Fibroblast of skin of right quadriceps (primary cell): ENCODE data around the gene DGCR6L.
"Not testable (repeated sequence)": the region's sequence is repeated elsewhere in the genome, so short reads cannot be mapped to it uniquely, and the experiment has no call there.

ENCODE experiments used
- DNase-seq: peaks from one replicate; pipeline ENCODE4 v3.0.0-alpha.2; 2013

Gene DGCR6L

DNA sequence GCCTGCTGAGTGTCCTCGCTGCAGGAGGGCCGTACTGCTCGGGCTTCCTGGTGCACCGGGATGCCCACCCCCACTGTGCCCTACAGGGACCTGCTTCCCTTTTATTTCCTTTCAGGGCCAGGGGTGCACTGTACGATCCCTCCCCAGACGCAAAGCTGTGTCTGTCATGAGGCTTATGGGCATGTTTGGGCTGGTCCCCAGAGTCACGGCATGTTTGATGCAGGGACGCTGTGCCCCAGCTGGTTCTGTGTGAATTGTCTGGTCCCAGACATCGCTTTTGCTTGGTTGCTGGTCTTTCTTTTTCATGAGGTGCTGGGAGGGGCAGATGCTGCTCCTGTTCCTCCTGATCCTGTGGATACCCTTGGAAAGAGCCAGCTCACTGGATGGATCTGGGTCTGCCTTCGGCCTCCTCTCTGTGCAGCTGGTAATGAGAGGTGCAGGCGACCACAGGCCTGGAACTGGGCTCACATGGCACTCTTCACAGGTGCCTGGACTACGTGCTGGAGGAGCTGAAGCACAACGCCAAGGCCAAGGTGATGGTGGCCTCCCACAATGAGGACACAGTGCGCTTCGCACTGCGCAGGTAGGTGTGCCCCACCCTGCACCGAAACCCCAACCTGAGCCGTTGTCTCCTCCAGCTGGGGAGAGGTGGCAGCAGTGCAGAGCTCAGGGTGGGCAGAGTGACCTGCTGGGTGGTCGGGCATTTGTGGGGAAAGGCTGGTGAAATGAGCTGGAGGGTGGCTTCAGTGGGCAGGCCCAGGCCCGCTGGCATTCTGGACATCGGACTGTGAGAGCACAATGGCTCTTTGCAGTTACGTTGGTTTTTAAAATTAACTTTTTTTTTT is 10.8 kb downstream of the DGCR6L start:
- not testable (repeated sequence) for DNase-seq

DNA sequence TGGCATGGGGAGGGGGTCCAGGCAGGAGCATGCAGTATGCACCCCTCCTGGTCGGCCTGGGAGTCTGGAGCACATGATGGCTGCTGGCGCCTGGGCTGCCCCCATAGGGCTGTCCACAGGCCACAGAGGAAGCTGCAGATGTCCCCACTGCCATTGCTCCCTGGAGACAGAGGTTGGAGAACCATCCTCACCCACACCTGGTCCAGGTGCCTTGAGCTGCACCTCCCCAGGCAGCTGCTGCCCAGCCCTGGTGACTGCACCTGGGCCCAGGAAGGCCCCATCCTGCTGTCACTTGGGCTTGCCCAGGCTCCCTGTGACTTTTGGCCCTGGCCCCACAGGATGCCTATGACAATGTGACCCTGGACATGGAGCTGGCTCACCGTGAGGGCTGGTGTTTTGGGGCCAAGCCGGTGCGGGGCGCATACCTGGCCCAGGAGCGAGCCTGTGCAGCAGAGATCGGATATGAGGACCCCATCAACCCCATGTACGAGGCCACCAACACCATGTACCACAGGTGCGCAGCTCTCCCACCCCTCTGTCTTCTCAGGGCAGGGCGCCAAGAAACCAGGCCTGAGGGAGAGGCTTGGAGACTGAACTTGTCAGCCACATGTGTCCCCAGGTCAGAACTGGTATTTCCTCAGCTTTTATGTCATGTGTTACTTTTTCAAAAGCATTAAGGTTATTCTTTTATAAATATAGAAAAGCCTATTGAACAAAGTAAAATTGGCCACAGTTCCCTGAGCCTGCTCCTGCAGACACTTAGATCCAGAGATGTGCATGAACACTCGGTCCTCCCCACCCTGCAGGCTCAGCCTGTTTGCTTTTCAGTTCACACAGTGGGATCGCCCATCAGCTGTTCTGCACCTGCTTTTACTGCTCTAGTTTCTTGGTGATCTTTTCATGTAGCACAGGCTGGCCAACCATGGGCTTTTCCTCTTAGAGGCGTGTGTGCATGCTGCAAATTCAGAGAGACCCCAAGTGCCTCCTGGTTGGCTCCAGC is 12.1 kb downstream of the DGCR6L start:
- DNase-seq: not testable (repeated sequence)

DNA sequence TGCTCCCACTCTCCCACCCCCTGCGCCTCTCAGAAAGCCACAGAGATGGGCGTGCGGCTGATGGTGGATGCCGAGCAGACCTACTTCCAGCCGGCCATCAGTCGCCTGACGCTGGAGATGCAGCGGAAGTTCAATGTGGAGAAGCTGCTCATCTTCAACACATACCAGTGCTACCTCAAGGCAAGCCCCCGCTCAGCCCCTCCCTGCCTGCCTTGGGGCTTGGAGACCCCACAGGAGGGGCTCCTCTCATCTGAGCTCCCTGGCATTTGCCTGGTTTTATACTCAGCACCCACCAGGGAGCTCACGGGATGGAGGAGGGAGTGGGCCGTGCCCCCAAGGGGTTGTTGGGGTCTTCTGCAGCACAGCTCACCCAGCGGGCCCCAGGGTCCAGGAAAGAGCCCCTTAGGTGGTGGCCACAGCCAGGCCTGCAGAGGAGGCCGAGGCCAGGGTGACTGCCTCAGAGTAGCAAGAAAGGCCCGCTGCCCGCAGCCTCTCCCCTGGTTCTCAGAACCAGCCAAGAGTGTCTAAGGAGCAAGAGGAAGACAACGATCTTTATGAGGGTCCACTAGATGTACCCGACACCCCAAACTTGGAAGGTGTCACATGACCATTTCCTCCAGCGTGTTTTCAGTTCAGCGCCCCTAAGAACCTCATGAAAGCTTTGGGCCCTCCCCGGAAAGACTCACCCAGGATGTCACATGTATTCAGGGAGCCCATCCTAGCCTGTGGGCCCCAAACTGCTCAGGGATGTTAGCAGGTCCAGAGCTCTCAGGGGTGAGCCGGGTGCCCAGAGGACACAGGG is 13.0 kb downstream of the DGCR6L start:
- DNase-seq: not testable (repeated sequence)

DNA sequence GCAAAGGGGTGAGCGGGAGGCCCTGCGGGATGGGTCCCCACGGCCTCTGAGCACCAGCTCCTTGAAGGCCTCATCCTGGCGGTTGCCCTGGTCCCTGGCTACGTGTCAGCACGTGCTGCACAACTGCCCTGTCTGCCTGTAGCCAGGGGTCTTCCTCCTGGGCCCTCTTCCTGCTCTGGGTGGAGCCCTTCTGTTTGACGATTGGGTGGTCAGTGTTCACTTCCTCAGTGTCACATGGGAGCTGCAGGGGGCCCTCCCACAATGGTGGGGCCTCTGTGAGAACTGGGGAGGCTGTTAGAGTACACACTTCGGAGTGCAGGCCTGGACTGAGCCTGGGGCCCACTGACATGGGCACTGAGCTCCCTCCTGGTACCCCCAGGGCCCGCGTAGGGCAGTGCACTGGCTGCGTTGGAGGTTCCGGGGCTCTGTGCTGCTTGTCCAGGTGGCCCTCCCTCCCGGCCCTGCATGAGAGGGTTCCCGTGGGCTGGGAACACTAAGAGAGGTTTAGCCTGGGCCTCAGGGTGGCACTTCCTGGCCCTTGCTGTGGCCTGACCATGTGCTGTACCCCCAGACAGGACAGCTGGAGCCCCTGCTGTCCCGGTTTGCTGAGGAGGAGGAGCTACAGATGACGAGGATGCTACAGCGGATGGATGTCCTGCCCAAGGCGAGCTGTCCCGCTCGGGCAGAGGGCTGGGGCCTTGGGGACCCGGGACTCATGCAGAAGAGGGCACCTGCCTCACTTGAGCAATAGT is 13.8 kb downstream of the DGCR6L start:
- no peak for DNase-seq

DNA sequence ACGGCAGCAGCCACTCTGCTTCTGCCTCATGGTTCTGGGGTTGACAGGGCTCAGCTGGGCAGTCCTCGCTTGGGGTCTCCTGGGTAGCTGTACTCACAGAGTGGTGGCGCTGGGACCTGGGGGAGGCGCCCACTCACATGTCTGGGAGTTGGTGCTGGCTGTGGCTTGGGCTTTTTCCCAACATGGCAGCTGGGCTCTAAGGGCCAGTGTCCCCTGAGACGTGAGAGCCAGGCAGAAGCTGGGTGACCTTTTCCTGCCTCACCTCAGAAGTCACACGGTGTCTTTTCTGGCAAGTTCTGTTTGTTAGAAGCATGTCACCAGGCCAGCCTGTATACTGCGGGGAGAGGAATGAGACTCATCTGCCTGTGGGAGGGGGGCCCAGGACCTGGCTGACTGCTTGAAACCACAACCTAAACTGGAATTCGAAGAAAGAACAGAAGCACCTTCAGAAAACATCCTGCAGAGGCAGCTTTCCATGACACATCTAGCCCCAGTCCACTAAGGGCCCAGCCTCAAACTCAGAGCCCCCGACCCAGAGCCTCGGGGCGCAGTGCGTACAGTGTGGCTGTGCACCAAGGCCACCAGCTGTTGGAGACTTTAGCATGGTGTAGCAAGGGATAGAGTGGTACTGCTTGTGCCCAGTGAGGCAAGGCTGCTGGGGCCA is 14.5 kb downstream of the DGCR6L start:
- DNase-seq: not testable (repeated sequence)

DNA sequence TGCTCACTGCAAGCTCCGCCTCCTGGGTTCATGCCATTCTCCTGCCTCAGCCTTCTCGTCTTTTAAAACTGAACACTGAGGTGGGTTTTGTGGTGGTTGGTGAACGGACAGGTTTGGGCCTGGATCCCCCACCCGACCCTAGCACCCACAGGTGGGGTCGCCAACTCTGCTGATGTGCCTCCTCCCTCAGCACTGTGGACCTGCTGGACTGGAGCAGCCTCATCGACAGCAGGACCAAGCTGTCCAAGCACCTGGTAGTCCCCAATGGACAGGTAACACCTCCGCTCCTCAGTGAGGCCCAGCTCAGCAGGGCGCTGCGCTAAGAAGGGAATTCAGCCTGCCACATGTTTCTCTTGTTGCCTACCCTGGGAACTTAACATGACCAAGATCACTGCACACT is 15.2 kb downstream of the DGCR6L start:
- DNase-seq: no peak

DNA sequence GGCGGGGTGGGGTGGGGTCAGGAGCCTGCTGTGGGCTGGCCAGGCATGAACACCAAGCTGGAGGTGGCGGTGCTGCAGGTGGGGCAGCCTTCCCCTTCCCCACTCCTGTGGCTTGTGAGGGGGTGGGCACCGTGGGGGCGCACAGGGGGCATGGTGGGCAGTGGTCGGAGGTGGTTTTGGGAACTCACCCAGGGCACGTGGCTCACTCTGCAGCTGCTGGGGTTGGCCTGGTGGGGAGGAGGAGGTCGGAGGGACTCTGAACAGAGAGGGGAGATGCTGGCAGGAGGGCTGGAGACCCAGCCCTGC is 16.7 kb downstream of the DGCR6L start:
- DNase-seq: not testable (repeated sequence)

DNA sequence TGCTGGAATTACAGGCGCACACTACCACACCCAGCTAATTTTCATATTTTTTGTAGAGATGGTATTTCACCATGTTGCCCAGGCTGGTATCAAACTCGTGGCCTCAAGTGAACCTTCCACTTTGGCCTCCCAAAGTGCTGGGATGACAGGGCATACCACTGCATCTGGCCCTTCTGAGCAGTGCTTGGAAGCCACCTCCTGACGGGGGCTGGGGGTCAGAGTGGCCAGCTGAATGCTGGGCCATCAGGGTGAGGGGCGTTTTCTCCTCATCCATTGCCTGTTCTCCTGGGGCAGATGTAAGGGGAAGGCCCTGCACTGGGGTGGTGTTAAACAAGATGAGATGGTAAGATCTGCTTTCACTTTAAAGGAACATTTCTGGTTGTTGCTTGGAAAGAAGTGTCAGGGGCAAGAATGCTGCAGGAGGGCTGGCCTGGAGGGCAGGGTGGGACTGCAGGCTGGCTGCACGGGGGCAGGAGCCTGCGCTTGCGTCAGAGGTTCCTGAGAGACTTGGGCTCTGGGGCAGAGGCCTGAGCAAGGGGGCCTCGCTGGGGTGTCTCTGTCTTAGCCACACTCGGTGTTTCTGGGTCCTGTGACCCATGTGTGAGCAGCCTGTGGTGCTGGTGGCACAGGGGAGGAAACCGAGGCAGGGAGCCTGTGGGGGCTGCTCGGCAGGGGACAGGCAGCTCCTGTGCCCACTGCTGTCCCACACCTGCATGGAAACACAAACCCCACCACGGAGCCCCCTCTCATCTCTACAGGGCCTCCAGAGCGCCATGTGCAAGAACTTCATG is 17.2 kb downstream of the DGCR6L start:
- no peak for DNase-seq

DNA sequence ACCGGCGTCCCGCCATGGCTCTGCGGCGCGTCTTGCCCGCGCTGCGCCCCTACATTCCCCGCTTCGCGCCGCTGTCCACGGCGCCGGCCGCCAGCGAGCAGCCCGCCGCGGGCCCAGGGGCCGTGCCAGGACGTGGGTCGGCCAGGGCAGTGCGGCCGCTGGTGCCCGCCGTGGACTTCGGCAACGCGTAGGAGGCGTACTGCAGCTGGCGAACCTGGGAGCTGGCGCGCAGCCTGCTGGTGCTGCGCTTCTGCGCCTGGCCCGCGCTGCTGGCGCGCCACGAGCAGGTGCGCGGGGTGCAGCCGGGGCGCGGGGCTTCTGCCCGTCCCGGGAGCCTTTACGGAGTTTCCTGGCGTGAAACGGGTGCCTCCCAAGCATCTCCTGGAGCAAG is 20.1 kb downstream of the DGCR6L start:
- DNase-seq: no peak

DNA sequence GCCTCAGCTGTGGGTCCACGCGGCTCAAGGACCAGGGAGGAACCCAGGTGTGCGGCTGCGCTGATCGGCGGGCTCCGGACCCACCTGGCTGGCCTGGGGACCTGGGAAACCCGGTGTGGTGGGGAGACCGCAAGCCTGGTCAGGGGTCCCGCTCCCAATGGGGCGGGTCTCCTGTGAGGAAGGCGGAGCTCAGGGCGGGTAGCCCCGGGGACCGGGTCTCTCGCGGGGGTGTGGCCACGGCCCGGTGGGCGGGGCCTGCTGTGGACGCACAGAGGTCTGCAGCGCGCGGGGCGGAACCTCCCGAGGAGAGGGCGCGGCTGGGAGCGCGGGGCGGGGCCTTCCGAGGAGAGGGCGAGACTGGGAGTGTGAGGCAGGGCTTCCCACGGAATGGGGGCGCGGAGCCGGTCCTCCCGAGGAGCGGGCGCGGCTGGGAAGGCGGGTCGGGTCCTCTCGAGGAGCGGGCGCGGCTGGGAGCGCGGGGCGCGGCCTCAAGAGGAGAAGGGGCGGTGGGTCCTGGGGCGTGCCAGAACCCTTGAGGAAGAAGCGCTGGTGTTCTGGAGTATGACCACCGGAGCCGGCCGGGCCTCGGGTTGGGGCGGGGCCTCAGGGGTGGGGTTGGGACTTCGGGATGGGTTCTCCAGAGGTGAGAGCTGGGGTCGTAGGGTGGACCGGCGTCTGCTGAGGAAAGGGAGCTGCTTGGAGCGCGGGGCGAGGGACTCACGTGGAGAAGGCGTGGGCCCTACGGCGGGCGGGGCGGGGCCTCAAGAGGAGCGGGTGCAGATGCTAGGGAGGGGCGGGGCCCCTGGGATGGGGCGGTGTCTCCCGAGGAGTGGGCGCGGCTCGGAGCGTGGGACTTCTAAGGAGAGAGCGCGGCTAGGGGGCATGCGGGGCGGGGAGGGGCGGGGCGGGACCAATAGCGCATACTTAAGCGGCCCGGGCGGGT is 20.8 kb downstream of the DGCR6L start:
- peak; percentile 53 for DNase-seq

DNA sequence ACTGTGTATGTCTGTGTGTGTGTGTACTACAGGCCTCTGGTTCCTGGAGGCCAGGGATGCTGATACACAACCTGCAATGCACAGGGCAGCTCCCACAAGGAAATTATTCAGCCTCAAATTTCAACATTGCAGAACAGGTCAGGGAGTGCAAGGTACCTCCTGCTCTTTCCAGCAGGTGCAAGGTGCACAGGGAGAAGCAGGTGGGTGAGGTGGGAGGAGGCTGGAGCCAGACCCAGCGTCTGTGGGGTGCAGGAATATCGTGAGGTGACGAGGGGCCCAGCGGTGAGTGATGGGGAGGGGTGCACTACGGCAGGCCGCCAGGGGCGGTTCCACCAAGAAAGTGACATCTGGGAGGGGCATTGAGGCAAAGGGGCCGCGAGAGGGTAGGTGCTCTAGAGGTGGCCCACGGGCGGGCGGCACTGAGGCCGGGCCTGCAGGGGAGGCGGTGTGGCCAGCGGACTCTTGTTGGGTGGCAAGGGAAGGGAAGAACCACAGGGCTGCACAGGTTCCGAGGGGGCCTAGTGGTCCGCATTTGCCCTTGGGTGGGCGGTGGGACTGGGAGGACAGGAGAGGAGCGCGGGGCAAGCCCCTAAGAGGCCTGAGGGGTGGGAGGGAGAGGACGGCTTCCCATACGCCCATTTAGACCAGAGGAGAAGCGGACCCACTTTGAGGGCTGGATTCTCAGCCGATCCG is 21.6 kb downstream of the DGCR6L start:
- no peak for DNase-seq

DNA sequence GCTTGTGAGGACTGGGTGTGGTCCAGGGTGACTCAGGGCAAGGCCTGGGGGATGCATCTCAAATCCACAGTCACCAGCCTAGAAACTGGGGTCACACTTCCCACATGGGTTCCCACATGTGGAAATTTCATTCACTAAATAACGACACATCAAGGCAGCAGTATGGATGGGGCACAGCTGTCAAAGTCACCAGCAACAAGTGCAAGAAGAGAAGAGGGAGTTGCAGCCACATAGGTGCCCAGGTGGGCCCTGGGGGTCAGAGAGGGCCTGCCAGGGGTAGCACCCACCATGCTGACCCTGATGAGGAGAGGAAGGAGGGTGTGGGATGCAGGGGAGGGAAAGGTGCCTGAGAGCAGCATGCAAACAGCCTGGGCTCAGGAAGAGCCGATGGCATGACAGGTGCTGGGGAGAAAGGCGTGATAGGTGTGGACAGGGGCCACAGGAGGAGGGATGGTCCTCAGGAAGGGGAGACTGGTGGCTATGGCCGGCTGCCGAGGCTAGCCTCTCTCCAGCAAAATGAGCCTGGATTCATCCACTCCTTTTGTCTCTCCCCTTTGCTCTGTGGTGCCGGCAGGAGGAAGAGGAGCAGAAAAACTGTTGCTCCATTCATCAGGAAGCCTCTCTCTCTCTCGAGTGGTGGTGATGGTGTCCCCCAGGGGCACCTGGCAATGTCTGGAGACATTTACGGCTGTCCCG is 22.3 kb downstream of the DGCR6L start:
- no peak for DNase-seq

DNA sequence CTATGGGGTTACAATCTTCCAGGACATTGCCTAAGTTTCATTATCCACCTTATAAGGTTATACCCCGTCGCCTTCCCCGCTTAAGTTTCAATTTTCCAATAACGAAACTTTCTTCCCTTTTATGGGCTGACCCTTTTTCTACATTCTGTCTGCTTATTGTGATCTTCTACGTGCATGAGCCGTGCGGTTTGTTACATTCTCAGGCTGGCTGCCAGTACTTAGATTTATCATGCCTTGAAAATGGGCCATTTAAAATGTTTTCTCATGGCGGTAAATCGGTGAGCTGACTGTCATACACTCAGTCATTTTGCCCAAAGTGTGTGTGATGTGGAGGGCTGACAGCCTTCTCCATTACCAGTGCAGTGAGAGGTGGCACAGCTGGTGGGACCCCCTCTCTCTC is 23.3 kb downstream of the DGCR6L start:
- no peak for DNase-seq

DNA sequence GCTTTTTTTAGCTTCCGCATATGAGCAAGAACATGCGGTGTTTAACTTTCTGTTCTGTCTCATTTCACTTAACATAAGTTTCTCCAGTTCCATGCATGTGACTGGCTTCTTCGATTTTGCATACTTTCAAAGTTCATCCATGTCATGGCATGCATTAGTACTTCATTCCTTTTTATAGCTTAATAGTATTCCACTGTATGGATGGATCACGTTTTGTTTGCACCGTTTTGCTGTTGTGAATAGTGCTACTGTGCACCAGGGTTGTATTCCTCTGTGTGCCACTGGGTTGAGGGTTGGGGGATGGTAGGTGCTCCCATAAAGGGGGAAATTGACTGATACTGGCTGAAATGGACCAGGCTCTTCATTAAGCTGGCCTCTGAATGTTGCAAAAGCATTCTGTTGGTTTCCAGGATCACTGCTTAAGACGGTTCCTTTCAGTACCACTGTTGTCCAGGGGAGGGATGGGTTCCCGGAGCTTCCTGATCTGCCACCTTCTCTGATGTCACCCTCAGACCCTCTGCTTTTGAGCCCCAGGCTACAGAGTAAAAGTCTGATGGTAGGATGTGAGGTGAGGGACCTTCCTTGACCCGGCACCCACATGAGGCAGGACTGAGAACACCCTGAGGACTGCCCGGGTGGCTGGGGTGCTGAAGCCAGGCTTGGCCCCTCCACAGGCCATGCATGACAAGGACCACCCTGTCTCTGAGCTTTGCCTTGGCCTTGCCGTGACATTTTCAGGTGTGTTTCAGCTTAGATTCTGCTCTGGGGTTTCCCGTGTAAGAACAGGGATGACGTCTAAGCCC is 24.4 kb downstream of the DGCR6L start:
- DNase-seq: no peak

DNA sequence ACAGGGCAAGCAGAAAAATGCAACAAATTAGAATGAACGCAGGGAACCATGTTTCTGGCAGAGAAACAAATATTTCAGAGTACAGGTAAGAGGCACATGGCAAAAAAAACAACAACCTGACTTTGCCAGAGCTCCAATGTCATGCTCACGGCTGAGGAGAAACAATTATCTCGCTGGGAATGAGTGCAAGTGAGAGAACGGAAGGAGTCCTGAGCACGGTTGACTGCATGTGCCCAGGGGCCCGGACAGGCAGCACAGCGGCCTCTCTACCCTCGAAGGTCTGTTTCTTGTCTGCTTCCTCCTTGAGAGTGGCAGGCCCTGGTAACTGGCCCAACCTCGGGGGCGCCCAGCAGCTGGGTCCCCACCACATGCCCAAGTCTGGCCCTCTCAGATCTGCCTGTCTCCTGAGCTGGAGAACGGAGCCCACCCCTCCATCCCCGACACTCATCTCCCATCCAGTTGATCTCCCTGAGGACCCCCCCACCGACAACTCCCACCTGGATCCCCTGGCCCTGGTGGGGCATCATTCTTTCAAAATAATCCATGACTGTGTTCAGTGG is 27.1 kb downstream of the DGCR6L start:
- DNase-seq: no peak

DNA sequence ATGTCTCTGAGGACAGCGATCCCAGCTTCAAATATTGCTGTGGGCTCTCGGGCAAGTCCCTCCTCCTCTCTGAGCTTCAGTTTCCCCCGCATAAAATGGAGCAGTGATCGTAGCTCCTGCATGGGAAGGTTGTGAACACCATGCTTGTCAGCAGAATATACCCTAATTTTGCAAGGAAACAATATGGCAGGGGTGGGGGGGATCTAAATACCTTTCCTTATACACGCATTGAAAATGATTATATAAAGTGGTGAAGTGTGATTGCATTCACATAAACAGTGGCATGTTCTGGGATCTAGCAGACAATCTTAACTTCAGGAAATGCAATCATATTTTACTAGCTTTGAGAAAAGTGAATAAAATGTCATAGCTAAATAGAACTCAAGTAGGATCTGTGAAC is 27.8 kb downstream of the DGCR6L start:
- no peak for DNase-seq

DNA sequence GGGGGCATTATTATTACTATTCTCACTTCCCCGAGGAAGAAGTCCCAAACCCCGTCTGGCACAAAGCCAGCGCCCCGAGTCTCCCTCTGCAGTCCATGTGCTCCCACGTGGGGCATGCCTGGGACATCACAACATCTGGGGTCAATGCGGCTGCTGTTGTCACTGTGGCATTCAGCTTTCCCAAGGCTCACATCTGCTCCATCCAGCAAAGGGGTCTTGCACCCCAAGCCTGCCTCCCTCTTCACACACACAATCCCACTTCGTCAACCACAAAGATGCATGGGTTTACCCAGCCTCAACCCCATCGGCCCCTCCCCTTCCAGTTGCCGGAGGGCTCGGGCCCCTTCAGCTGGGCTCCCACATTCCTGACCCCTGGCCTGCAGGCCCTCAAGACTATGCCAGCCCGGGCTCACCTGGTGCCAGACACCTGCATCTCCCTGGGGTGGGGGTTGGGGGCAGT is 28.2 kb downstream of the DGCR6L start:
- DNase-seq: no peak
